GM18520 (cell line): ENCODE measurements around the gene KIF25.

Source experiments
- ATAC-seq: cut with Tn5 transposase; IDR thresholded peaks from one replicate; pipeline ENCODE4 v1.9.1; 2021; ENCODE audit not compliant: unreplicated experiment

KIF25 gene

DNA sequence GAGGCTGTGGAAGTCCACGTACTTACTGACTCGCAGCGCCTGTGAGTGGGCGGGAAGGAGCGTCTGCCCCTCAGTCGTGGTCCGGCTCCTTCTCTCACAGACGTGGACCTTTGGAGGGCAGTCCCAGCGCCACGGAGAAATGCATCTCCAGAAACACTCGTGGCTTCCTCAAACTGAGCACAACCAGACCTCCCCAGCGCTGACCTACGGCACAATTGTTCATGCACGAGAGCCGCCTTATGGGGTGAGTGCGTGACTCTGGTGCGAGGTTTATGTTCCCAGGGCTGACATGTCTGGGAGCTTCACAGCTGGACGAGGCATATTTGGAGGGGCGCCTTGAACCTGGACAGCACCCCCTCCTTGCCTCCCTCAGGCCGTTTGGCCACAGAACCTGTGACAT is 51.8 kb downstream of the KIF25 start:
- ATAC-seq: no peak

DNA sequence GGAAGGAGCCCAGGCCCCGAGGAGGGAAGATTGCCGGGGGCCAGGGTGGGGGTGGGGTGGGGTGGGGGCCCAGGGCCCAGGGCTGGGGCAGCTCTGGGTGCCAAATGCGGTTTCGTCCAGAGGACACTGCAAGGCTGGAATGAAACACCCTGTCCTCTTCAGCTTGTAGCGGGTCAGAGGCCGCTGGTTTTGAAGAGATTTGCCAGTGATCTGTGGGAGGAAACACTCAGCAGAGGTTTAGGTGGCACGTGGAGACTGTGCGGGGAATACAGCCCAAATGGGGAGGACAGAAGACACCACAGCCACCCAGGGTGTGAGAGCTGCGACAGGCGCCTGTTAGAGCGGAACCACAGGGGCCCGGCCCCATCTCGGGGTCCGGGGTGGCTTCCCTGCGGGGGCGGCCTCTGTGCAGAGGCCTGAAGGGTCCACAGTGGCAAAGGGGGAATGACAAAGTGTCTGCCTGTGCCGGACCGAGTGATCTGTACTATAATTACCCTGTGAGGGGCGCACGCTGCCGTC is 52.3 kb downstream of the KIF25 start:
- no peak for ATAC-seq

DNA sequence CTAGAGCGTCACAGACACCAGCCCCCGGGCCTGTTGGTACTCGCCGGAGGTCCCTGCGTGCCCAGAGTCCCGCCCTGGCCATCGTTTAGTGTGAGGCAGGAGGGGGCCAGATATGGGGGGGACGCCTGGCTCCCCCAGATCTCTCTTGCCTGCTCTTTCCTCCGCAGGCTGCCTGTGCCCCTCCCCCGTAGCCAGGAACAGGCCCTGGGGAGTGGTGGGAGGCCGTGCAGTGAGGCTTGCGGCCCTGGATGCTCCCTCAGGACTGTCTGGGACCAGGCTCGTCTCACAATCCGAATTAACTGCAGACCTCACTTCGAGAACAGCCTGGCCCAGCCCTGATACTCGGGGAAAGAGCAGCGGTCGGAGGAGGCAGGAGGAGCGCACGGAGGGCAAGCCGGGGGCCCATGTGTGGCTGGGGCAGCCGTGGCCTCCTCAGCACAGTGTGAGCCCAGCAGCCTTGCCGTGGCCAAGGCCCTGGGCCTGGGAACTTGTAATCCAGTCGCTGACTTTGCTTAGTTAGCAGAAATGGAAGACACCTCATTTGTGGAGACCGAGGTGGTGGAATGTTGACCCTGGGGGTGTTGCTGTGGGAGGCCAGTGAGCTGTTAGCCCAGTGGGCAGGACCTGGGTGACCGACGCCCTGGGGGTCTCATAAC is 52.9 kb downstream of the KIF25 start:
- ATAC-seq: no peak

DNA sequence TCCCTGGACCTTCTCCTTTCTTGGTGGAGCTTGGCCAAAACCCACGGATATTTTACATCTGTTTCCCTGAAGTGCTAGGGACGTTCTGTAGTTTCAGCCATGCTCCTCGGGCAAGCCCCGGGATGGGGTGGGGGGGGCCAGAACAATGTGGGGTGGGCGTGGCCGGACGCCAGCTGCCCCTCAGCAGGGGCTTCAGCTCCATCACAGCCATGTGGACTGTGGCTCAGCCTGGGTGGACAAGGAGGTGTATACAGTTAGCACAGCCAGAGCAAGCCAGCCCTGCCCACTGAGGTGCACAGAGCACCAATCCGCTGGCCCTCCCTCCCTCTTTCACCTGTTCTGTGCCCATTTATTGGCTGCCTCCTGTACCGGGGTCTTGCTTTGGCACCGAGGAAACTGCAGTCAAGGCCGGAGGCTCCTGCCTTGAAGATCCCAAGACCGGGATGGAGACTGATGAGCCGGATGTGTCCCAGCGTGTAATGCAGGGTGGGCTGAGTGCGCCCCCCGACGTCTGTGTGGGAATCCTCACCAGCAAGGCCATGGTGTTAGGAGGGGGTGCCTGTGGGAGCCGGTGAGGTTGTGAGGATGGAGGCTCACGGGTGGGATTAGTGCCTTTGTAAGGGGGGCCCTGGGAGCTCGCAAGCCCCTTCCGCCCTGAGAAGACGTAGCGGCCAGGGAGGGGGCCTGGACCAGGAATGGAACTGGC is 53.6 kb downstream of the KIF25 start:
- no peak for ATAC-seq

DNA sequence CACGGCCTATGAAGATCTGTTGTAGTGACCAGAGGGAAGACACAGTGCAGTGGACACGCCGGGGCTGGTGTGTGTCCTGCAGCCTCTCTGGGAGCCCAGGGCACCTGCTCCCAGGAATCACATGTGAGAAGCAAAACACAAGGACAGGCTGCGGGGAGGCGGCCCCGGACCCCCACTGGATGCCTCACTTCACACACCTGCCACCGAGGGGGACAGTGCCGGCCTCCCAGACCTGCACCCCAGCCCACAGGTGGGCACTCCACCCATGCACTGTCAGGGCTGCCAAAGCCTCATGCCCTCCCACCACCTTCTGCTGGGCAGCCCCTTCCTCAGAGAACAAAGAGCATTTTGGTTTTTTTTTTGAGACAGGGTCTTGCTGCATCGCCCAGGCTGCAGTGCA is 54.2 kb downstream of the KIF25 start:
- ATAC-seq: no peak

DNA sequence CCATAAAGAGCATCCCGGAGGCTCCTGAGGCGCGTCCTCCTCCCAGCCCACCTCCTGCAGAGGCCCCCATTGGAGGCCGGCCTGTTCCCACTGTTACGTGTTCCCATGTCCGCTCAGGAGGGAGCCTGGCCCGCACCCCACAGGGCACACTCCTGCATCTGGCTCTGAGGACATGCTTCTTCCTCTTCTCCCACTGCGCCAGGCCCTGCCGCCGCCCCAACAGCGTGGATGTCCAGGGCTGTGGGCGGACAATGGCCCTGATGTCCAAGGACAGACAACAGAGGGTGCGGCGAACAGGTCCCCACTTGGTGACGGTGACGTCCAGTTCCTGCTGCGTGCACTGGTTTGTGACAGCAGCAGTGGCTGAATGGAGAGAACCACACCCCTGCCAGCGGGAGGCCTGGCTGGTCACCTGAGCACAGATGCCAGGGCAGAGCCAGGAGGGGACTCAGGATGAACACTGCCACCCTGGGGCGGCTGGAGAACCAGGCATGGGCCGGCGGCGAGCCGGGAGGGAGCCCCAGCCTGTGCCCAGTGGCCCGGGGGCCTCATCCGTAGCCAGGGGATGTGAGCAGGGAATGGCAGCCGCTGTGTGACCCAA is 54.9 kb downstream of the KIF25 start:
- ATAC-seq: no peak

DNA sequence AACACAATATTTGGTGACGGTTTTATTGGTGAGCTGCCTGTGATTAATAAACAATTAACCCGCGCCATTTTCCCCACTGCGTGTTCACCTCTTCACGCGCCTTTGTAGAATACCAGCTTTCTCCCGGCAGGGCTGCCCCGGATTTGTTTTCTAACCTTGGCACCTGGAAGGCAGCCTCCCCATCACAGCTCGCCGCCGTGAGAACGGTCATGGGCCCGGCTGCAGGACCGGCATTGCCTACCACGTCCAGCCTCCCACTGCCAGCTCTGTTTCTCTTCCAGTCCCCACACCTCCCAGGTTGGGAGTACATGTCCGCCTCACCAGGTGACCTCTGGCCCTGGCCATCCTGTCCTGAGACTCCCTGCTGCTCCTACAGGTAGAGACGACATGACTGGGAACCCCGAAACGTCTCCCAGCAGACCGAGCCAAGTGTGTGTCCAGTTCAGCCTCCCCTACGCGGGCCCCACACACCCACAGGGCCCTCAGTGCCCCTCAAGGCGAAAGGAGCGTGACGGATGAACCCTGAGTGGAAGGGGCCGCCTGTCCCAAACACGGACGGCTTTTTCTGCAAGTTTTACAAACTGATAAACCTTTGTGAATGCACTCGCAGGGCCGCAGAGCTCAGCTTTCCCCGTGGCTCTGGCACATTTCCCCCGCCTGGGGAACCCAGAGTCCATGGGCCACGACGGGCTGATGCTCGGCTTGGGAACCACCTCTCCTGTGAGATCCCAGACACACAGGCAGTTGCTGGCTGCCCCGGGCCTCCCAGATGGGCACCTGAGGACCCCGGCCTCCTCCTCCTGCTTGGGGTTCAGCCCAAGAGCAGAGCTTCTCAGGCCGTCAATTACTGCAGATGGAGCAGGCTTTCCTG is 55.9 kb downstream of the KIF25 start:
- ATAC-seq: no peak

DNA sequence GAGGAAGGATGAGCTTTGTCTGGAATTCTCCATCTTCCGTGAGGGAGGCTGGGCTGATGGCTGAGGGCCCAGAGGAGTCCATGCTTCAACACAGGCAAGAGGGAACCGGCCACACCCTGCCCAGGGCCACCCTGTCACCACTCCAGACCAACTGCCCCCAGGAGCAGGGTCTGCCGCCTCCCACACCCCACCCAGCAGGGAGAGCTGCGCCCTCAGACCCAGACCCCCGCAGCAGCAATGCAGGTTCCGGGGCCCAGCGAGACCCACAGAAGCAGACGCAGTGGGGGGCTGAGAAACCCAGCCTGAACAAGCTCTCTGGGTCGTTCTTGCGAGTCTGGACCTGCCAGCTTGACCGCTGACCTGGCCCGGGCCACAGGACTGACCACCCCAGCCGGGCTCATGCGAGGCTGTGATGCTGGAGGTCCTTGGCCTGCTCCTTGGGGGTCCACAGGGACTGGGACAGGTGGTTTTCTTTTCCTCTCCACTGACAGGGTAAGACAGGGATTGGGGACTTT is 56.5 kb downstream of the KIF25 start:
- ATAC-seq: no peak

DNA sequence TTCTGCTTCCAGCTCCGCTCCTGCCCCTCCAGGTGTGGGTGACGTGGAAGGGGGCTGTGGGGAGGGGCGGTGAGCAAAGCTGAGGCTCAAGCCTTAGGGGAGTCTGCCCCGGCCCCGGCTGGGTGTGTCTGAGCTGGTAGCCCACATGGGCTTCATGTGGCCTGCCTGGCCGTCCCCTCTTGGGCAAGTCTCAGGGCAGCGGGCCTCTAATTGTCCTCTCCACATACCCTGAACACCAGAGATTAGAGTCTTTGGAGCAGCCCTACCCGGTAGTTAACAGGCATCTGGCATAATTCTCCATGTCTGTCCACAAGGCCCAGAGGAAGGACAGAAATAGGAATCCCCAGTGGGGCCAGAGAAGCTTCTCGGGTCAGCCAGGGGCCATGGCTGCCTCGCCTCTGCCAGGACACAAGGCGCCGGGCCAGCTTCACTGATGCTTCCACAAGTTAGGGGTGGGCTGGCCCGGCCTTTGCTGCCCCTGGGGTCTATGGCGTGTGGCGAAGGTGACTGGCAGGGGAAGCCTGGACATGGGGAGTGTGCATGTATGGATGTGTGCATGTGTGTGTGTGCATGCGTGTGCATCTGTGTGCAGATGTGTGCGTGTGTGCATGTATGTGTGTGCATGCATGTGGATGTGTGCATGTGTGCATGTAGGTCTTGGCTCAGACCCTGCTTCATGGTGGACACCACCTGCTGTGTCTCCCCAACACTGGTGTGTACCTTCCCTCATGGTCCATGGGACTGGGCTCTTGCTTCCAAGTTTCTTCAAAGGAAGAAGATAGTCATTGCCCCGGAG is 57.5 kb downstream of the KIF25 start:
- ATAC-seq: no peak

DNA sequence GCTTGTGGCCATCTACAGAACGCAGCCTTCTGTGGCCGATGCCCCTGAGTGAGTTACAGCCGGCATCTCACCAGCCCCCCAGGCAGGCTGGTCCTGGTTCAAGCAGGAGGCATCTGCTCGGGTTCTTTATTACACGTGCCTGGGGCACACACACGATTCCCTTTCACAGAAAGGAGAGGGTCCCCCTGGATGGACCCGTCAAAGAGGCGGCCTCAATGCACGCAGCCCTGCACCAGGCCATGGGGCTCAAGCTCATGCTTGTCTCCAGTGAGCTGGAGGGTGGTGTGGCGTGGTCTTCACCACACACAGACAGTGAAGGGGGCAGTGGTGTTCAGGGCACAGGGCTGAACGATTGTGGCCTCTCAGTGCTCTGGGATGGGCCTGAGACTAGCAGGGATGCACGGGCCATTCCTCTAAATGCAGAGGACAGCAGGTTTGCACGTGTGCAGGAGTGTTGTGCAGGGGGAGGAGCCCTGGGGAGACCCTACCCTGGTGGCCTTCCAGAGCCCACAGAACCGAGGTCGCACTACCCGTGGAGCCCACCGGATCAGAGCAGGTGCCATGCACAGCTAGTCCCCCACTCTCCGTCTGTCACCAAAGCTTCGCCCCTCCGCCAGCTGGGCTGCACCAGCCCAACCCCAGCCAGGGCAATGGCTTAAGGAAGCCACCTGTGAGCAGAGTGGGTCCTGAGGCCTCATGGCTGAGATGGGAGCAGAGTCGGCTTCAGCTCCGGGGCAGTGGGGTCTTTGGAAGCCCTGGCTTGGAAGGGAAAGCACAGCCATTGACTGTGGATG is 58.4 kb downstream of the KIF25 start:
- no peak for ATAC-seq

DNA sequence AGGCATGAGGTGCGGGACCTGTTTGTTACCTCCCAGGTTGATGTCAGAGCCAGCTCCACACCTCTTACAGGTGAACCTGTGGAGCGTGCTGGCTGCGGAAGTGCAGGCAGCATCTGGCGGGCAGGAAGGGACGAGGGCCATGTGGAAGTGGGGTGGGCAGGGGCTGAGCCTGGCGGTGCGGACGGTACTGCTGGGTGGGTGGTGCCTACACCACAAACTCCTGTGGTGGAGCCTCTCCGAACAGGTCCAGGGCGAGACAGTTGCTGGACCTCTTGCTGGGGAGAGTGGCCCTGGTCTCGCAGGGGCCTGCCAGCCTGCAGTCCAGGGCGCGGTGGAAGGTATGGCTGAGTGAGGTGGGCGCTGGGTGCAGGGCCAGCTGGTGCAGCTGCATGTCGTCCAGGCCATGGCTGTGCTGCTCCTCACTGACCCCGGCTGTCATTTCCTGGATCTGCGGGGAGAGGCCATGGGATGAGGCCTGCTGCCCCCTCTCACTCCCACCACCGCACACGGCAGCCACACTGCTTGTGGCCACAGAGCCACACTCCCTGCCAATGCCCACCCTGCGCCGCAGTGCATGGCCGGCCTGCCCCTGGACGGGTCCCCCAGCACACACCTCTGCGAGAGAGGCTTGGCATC is 59.5 kb downstream of the KIF25 start:
- no peak for ATAC-seq

DNA sequence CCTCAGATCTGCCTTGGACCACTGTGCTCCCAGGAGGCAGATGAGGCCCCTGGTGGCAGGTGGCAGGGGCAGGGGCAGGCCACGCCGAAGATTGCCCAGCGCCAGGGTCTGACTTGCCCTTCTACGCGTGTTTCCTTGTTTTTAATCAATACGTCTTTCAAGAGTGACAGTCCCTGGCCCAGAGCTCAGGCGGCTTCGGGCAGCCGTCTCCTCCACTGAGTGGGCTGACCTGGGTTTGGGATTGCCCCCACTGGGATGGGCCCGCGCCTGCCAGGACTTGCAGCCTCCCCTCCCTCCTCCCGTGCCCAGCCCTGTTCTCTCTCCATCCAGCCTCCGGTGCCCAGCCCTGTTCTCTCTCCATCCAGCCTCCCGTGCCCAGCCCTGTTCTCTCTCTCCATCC is 60.4 kb downstream of the KIF25 start:
- no peak for ATAC-seq

DNA sequence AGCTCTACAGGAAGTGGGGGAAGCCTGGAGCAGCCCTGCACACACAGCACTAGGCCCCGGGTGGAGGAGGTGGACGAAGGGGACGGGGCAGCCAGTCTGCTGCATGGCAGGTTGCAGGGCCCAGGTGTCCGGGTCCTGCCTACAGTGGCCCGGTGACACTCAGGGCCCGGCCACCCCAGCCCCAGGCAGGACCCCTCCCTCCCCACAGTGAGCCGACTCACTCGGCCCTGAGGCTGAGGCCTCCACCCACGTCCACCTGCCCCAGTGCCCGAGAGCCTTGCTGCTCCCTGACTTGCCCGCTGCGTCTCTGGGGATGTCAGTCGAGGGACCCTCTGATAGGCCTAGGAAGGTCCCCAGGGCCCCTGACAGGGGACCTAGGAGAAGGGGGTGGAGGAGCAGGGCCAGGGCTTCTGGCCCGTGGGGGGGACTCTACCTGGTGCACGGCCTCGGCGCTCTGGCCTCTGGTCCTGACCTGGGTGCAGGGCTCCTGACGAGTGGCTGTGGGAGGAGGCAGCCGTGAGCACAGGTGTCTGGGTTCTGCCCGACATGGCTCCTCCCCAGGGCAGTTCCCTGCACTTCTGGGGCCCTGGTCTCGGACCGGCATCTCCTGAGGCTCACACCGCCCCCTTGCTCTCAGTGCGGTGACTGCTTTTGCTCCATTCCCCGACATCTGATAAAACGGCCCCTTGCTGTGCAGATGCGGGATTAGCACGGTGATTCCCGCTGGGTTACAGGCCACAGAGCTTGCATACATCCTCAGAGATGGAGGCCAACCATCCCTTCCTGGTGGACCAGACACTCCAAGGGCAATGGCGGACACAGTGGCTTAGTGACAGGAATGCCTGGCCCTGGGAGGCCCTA is 61.5 kb downstream of the KIF25 start:
- ATAC-seq: no peak

DNA sequence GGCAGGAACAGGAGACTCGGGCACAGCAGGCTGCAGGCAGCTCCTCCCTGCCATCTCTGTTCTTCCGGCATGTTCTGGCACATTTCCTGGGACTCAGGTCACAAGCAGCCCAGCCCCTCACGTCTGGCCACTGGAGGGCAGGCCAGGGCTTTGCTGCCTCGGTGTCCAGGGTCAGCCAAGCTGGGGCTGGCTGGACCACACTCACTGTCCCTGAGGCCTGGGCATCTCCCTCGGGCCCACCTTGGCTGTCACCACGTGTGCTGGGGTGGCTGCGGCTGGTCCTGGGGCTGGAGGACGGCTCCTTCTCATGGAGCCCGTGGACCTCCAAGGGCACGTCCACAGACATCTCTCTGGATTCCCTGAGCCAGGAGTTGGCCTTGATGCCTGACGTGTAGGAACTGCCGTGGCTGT is 63.1 kb downstream of the KIF25 start:
- no peak for ATAC-seq

DNA sequence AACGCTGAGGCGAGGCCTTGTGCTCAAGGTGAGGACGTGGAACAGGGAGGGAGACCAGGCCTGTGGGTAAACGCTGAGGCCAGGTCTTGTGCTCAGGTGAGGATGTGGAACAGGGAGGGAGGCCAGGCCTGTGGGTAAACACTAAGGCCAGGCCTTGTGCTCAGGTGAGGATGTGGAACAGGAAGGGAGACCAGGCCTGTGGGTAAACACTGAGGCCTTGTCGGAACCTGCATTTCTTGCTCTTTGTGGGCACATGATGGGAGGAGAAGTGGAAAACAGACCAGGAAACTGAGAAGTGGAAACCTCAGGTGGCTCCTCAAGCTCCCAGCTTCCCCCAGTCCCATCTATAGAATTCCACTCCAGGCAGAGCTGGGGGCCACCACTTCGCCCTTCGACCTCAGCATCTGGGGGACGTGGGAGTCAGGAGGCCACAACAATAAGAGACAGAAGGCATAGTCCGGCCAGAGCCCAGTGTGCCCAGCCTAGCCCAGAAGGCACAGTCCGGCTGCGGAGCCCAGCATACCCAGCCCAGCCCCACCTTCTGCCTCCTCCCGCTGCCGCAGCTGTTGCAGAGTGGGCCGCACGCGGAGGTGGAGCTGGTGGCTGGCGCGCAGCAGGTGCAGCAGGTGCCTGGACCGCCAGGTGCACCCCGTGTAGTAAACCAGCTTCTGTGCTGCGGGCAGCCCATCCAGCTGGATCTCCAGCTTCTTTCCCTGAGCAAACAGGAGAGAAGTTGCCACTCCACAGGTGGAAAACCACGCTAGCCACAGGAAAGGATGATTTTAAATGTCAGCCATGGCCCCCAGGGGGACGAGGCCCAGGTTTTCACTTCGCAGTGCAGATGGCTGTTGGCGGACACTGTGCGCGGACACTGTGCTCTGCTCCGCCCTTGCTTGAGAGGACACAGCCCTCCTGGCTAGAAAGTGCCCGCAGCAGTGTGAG is 64.1 kb downstream of the KIF25 start:
- no peak for ATAC-seq

DNA sequence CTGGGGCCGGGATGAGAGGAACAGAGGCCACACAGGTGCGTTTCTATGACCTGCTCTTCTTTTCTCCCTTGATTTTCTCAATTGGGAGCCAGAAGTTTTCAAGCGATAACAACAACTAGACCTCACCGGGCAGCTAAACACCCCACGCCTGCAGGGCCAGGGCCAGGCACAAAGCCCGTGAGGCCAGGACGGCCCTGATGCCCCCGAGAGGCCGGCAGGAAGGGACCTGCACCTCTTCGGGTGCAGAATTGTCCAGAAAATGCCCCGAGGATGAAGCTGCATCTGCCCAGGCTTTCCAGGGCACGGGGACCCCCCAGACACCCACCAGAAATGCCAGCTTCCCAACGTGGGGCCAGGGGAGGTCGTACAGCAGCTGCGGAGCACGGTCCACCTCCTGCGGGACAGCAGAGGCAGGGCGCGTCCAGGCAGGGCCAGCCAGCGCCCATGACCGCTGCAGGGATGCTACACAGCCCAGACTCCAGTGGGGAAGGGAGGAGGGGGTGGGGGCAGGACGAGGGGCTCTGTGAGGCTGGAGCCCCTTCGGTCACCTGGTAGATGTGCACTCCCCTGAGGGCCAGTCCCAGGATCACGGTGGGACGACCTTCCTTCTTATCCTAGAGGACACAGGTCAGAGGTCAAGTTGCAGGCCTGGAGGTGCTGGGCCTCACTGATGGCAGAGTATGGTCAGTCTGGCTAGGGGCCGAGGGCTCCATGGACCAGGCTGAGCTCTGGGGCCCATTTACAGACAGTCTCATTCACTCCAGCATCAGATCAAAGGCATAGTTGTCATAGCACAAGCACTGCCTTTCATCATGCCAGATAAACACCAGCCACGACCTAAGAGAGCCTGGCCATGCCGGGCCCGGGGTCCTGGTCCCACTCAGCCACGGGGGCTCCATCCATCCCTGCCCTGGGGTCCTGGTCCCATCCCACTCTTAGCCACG is 65.1 kb downstream of the KIF25 start:
- no peak for ATAC-seq
